ENCODE results near the gene ZNF284.

DNA sequence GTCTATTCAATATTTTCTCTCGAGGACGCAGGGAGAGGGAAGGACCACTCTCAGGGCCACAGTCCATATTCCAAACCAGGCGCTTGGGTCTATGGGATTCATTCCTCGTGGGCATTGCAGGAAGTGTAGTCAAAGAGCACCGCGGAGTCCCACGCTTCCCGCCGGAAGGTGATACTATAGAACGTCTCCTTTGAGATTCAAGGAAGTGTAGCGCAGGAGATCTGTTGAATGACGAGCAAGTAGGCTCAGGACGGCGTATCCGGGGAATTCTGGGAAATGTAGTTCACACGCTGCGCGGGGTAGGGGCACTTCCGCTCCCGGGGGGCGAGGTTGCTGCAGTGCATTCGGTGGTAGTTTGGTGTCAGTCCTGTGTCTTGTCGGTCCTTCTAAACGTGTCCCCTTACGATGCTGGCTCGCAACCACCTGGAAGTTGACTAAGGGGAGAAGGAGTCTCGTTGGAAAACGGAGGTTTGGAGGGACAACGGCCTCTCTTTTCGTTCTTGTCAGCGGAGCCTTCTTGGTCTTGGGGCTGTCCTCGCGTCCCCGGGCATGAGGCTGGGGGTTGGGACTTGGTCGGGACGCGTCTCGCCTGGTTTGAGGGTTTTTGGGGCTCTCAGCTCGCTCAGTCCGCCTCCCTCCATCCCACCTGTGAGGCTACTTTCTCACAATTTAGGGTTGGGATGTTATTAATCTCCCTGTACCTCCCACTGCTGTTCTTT, at the start of gene ZNF284:
- TF ChIP-seq CTCF (IDR thresholded peaks at IDR 0.05) (no peak), KAT7 (CRISPR knock-in tag; IDR thresholded peaks at IDR 0.05; ENCODE audit: borderline replicate concordance) (no peak), NFE2L1 (CRISPR knock-in tag; IDR thresholded peaks at IDR 0.05) (no peak)
- TF ChIP-seq, protein P1, sequence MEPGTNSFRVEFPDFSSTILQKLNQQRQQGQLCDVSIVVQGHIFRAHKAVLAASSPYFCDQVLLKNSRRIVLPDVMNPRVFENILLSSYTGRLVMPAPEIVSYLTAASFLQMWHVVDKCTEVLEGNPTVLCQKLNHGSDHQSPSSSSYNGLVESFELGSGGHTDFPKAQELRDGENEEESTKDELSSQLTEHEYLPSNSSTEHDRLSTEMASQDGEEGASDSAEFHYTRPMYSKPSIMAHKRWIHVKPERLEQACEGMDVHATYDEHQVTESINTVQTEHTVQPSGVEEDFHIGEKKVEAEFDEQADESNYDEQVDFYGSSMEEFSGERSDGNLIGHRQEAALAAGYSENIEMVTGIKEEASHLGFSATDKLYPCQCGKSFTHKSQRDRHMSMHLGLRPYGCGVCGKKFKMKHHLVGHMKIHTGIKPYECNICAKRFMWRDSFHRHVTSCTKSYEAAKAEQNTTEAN (CRISPR knock-in tag; IDR thresholded peaks at IDR 0.05), result 0 out of 2 replicates have a peak, but pooled peaks have one; percentile 29
